Stimulated activated CD8-positive, alpha-beta memory T cell treated with anti-CD3 and anti-CD28 coated beads, Interleukin-15, amount 100 ng/mL, for 48 hours (primary cell): ENCODE results near the gene PROKR1.
"Not testable (repeated sequence)": the region's sequence is repeated elsewhere in the genome, so short reads cannot be mapped to it uniquely, and the experiment has no call there.

Experiments used
- DNase-seq, 2 donors: peaks; one replicate each; pipeline ENCODE4 v3.0.0-alpha.2; 2020; ENCODE audit warnings: low read depth in 2 of 2

The PROKR1 gene

DNA sequence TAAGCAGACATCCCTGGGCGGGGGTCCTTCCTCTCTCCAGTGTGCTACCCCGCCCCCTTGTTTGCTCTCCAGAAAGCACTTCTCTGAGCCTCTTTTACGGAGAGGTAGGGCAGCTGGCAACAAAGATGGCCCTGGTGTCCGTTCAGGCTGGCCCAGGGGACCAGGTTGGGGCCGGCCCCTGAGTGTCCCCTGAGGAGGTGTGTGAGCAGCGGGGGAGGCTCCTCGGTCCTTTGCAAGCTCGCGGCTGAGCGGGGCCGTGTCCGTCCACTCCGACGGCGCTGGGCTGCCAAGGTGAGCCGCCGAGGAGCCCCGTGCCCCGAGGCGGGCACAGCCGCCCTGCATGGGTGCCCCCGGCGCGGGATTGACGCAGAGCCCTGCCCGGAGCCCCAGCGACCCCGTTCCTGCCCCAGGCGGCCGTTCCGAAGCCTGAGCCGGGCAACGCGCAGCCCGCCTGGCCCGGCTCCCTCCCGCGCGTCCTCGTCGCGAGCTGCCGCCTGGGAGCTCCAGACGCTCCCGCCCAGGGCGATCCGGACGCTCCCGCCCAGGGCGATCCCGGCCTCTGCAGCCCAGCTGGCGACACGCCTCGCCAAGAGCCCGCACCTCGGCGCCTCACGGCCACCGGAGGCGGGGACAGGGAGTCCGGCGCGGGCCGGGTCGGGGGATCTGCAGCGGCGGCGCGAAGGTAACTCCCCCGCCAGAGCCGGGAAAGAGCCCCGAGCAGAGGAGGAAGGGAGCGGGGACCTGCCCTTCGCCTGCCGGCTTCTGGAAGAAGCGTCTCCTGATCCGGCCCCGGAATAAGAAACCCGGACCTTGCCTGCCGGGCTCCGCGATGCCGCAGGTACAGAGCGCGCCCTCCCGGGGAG is at the start of gene PROKR1:
PROKR1 (plus strand) TSS at position 569 of the 863 bp plus-strand sequence. CDS start 2,243 bp downstream, outside the sequence.
- no peak for DNase-seq

DNA sequence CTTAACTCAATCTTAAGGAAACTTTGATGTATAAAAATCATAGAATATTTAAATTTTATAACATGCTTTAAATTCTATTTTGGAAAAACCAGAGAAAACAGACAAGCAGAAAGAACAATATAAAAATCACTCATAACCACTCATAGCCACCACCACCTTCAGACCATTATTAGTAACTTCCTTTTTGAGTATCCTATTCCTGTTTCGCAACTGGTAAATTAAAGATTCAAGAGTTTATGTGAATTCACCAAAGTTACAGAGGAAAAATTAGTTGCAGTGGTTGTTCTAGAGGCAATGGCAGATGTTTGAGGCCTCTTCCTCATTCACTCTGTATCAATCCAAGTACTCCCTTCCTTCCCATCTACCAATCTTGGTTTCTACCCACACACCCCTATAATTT is 49.3 kb upstream of the PROKR1 start:
- no peak for DNase-seq

DNA sequence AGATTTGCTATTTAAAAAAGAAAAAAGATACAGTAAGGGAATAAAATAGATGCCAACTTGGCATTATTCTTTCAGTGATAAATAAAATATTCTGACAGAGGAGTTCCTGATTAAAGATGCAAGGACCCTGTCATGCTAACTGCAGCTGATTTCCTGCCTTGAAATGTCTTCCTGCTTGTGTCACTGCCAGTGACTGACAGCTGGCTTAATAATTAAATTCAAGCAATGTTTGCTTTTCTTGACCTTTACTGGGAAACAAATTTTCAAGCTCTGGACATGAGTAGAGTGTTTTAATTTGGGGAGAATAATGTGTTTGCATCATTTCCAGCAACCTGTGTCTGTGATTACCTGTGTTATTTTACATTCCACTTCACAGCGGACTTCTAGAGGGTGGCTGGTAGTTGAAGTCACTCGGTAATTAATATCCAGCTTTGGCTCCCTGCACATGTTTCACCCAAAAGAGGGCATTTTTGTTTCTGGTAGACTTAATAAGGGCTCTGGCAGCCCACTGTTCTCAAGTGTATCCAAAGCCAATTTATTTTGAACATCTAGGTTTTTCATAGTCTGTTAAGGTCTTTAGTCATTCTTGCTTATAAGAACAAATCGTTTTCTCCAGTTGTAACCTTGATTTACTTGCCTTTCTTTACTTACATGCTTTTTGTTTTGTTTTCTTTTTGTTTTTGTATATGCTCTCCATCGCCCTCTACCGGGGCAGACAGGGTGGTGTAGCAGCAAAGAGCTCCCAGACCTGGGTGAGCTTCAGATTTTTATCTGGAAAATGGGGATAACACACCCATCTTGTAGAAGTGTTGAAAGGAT is 48.5 kb upstream of the PROKR1 start:
- peak in 1 of 2 donors; percentile 8 for DNase-seq

GRCh38 chr2:68595493-68595785 is 47.9 kb upstream of the PROKR1 start:
- not testable (repeated sequence) for DNase-seq

- not testable (repeated sequence) for DNase-seq
Measured at GRCh38 chr2:68600495-68600894, 42.9 kb upstream of the PROKR1 start.

- DNase-seq = no peak
Measured at GRCh38 chr2:68603059-68603458, 40.3 kb upstream of the PROKR1 start.

GRCh38 chr2:68604077-68604476 is 39.3 kb upstream of the PROKR1 start:
- no peak for DNase-seq

- no peak for DNase-seq
Measured at GRCh38 chr2:68605939-68606338, 37.4 kb upstream of the PROKR1 start.

DNA sequence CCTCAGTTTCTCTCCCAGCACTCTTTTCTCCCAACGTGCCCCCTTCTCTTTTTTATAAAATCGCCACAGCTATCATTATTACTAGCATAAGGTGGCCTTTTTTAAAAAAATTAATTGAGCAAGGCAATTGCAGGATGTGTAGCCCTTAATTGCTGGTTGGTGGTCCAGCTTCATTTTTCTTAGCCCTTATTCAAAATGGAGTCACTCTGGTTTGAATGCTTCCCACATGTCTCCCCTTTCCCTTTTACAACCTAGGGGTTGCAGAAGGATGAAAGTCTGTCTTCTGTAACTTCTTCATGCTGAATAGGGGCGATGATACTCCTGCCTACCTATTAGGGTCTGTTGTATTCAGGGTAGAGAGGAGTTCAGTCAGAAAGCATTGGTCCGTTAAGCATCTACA is 36.6 kb upstream of the PROKR1 start:
- no peak for DNase-seq

DNA sequence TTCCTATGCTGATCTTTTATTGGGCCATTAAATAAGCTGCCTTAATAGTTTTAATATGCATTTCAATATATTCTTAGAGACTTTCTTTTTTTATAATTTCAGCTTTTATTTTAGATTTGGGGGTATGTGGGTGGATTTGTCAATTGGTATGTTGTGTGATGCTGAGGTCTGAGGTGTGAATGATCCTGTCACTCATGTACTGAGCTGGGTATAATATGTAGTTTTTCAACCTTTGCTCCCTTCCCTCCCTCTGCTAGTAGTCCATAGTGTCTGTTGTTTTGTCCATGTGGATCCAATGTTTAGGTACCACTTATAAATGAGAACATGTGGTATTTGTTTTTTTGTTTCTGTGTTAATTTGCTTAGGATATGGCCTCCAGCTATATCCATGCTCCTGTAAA is 35.5 kb upstream of the PROKR1 start:
- DNase-seq = no peak

- no peak for DNase-seq
Measured at GRCh38 chr2:68612765-68613519, 30.4 kb upstream of the PROKR1 start.

GRCh38 chr2:68620772-68621171 is 22.6 kb upstream of the PROKR1 start:
- DNase-seq = no peak

GRCh38 chr2:68623820-68624219 is 19.6 kb upstream of the PROKR1 start:
- no peak for DNase-seq

DNA sequence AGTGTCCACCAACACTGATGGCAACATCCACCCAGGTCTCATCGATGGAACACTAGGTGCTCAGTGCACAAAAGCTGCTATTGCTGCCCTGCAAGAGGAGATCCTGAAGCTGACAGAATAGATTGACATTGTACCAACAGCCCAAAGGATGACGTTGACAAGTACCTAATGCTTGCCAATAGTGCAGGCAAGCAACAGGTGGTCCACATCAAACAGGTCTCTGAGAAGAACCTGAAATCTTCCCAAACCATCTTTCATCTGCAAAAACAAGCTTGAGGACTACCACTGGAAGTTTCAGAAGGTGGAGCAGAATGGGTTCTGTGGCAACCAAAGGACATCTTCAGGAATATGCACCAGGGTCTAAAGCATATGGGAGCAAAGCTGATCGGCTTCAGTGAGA is 15.8 kb upstream of the PROKR1 start:
- no peak for DNase-seq

DNA sequence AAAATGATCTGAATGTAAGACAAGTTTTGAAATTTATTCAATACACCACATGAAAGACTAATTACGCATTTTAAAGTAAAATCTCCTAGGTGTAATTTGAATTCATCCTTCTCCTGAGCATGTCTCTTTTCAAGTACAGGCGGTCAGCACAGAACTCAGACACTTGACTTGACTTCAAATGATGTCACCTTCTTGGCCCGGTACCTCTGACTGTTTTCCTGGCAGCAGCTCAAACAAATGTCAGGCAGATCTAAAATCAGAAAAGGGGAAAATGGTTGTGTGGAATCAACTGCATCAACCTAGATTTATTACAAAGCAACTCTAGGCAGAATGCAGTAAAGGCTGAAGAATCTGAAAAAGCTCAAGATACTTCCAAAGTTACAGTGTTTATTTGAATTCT is 11.4 kb upstream of the PROKR1 start:
- no peak for DNase-seq

- DNase-seq = no peak
Measured at GRCh38 chr2:68637047-68637446, 6.3 kb upstream of the PROKR1 start.

DNA sequence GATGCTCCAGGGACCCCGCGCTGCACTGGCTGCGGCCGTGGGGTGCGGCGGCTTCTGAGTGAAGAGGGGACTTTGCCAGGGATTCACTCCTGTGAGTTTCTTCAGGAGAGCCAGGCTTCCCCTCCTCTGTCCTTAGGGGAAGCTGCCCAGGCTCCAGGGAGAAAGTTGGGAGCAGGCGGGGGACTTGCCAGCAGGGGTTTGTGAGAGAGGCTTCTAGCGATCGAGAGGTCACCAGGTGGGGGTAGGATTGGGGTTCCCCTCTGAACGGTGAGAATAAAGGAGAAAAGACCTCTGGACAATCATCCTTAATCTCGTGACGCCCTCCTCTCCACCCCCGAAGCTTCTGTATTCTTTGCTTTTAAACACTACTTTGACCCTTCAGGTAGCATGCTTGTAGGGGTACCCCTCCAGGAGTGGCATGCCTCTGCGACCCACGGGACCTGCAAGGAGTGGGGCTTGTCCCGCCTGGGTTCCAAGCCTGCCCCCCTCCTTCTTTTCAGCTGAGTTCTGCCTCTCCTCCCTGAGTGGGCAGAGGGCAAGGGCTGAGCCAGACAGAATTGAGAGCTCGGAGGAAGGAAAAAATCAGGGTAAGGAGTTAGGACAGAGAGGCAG is 601 bp downstream of the PROKR1 start:
- no peak for DNase-seq

DNA sequence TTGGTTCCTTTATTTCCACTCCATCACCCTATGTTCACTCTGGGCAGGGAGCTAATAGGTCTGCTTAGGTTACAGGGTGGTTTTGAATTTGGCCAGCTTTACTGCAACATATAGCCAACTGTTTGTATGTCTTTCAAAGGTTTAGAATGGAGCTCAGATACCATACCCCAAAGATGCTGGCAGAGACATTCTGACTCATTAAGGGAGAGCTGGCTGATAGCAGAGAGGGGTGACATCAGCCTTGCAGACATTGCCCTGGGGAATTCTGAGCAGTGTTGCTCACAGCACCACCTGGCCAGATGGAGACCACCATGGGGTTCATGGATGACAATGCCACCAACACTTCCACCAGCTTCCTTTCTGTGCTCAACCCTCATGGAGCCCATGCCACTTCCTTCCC is 2.1 kb downstream of the PROKR1 start:
- DNase-seq = no peak

GRCh38 chr2:68646303-68646702 is 2.9 kb downstream of the PROKR1 start:
- no peak for DNase-seq

GRCh38 chr2:68650645-68651044 is 7.3 kb downstream of the PROKR1 start:
- no peak for DNase-seq

- no peak for DNase-seq
Measured at GRCh38 chr2:68653034-68653433, 9.7 kb downstream of the PROKR1 start.

DNA sequence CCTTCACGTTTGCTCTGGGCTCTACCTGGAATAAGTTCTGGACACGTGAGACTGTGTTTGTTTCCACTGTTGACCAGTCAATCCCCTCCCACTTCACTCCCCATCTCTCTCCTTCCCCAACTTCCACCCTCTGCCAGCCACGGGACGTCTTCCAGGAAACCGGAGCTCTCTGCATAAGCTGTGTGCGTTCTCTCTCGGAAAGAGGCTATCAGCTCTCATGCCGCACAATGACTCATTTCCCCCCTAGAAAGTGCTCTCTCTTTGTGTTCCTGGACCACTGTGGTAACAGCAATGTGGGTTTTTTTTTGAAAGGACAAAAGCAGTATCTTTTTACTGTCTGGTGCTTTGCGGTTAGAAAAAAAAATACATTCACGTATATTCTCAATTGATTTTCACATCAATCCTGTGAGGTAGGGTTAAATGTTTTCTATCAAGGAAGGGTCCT is 10.2 kb downstream of the PROKR1 start:
- DNase-seq = peak in 1 of 2 donors; percentile 44
